G401.6 (cell line): Measurements from ENCODE around the gene GCM1.
"Not testable (repeated sequence)": the region's sequence is repeated elsewhere in the genome, so short reads cannot be mapped to it uniquely, and the experiment has no call there.

Experiments used
- FAIRE-seq: peaks from 2 replicates; lab custom pipeline; 2012; peaks lifted over from hg19 to GRCh38; lab: Jason Lieb, UNC

GCM1 gene

GRCh38 chr6:53148684-53149083 lies at the start of gene GCM1:
TSS of gene GCM1 (minus strand) at chr6:53148841. CDS start at chr6:53145632, 3,209 bp downstream.
- no peak for FAIRE-seq

- FAIRE-seq: no peak
Observed at GRCh38 chr6:53197553-53197952, 48.9 kb upstream of the GCM1 start.

GRCh38 chr6:53195048-53195447 lies 46.4 kb upstream of the GCM1 start:
- no peak for FAIRE-seq

GRCh38 chr6:53192682-53193188 lies 44.1 kb upstream of the GCM1 start:
- no peak for FAIRE-seq

- no peak for FAIRE-seq
Observed at GRCh38 chr6:53189554-53189953, 40.9 kb upstream of the GCM1 start.

- FAIRE-seq: no peak
Observed at GRCh38 chr6:53188833-53189232, 40.2 kb upstream of the GCM1 start.

- no peak for FAIRE-seq
Observed at GRCh38 chr6:53180678-53181077, 32.0 kb upstream of the GCM1 start.

- FAIRE-seq: no peak
Observed at GRCh38 chr6:53179961-53180651, 31.5 kb upstream of the GCM1 start.

GRCh38 chr6:53178837-53179432 lies 30.3 kb upstream of the GCM1 start:
- FAIRE-seq: no peak

- no peak for FAIRE-seq
Observed at GRCh38 chr6:53175027-53175426, 26.4 kb upstream of the GCM1 start.

GRCh38 chr6:53172468-53172803 lies 23.8 kb upstream of the GCM1 start:
- FAIRE-seq: no peak

- peak; percentile 56 for FAIRE-seq
Observed at GRCh38 chr6:53171605-53172467, 23.2 kb upstream of the GCM1 start.

GRCh38 chr6:53168516-53169267 lies 20.1 kb upstream of the GCM1 start:
- no peak for FAIRE-seq

GRCh38 chr6:53165293-53165692 lies 16.7 kb upstream of the GCM1 start:
- no peak for FAIRE-seq

GRCh38 chr6:53162606-53163005 lies 14.0 kb upstream of the GCM1 start:
- no peak for FAIRE-seq

- no peak for FAIRE-seq
Observed at GRCh38 chr6:53161481-53162009, 12.9 kb upstream of the GCM1 start.

- FAIRE-seq: no peak
Observed at GRCh38 chr6:53159558-53159957, 10.9 kb upstream of the GCM1 start.

GRCh38 chr6:53158076-53158475 lies 9.4 kb upstream of the GCM1 start:
- not testable (repeated sequence) for FAIRE-seq

- FAIRE-seq: not testable (repeated sequence)
Observed at GRCh38 chr6:53155279-53155678, 6.6 kb upstream of the GCM1 start.

- no peak for FAIRE-seq
Observed at GRCh38 chr6:53154794-53155193, 6.2 kb upstream of the GCM1 start.

GRCh38 chr6:53154071-53154470 lies 5.4 kb upstream of the GCM1 start:
- FAIRE-seq: no peak

- no peak for FAIRE-seq
Observed at GRCh38 chr6:53152576-53152975, 3.9 kb upstream of the GCM1 start.
